Measurements from ENCODE around the gene FADD.
A peak's percentile ranks its signal among the peaks of the same experiment; 100 is the strongest.
"Not testable (repeated sequence)": the region's sequence is repeated elsewhere in the genome, so short reads cannot be mapped to it uniquely, and the experiment has no call there.

The FADD gene

DNA sequence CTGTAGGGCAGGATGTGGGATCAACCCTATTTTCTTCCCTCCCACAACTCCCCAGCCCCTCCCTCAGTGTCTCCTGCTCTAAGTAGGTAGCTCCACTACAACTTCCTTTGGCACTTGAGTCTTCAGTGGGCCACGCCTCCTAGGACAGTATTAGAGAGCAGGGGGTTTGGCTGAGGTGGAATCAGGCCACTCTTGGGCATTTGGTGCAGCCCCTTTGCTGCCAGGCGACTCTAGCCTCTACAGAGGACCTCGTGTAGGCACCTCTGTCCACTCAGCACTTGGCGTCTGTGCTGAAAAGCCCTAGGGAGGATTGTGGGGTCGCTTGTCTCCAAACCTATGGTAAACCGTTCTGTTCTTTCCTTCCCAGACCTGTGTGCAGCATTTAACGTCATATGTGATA, 2.7 kb downstream of the FADD start:
- no peak for DNase-seq

GRCh38 chr11:70206226-70206981, 3.3 kb downstream of the FADD start:
- DNase-seq: no peak

- DNase-seq: no peak
Observed at GRCh38 chr11:70206982-70207376, 3.9 kb downstream of the FADD start.

GRCh38 chr11:70207531-70208131, 4.5 kb downstream of the FADD start:
- DNase-seq: no peak

DNA sequence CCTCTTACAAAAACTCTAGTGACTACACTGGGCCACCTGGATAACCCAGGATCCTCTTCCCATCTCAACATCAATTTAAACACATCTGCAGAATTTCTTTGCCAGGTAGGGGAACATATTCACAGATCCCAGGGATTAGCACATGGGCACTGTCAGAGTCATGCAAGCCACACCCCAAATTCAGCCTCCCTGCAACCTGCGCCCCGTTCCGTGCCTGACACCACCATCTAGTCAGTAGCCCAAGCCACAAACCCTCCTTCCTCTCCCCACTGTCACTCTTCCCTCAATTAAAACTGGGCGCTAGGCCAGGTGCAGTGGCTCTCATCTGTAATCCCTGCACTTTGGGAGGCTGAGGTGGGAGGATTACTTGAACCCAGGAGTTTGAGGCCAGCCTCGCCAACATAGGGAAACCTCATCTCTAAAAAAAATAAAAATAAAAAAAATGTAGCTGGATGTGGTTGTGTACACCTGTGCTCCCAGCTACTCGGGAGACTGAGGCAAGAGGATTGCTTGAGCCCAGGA, 6.4 kb downstream of the FADD start:
- DNase-seq: no peak

DNA sequence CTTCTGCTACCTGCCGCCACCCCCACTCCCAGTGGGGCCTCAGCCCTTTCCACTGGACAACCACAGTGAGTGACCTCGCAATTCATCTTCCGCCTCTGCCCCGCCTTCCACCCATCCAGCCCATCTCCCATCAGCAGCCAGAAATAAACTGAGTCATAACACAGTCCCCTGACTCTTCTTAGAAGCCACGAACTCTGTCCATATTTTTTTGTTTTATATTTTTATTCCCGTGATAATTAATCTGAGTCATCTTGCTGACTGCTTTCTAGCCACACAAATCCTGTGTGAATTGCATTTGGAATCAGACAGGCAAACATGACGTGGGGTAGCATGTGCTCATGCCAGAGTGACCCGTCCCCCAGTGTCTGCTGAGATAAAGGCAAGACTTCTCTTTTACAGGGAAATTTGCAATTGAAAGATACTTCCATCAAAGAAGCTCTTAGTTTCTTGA, 7.0 kb downstream of the FADD start:
- DNase-seq: no peak

- DNase-seq: no peak
Observed at GRCh38 chr11:70210530-70210929, 7.4 kb downstream of the FADD start.

GRCh38 chr11:70212227-70212811, 9.2 kb downstream of the FADD start:
- DNase-seq: no peak

DNA sequence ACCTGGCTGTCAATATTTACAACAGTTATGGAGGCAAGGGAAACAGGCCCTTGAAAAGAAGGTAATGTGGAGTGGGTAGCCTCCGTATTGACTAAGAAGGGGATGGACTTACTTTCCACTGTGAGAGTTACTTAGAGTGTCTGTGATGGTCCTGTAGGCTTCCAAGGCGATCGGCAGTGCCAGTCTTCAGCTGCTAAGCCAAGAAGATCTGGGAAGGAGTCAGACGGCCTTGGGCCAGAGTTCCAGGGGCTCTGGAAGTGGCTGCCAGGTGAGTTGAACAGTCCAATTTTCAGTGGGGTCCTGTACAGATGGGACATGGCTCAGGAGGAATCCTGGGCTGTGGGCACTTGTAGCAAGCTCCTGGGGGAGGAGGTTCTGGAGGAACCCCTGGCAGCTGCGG, 14.3 kb downstream of the FADD start:
- DNase-seq: not testable (repeated sequence)

DNA sequence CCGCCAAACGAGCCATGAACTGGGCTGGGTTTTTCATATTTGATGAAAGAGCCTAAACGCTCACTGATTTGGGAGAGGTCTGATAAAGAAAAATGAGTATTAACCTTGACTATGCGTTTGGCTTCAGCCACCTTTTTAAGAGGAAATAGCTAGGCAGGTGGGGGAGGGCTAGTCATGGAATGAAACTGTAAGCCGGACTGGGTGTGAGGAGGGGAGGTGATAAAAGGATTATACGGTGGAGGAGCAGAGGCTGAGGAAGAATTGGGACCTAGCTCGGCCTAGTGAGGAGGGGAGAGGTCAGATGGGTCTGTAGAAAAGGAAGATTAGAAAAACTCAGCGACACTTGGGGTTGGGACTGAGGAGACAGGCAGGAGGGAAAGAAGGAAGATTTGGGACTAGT, 15.0 kb downstream of the FADD start:
- DNase-seq: not testable (repeated sequence)

DNA sequence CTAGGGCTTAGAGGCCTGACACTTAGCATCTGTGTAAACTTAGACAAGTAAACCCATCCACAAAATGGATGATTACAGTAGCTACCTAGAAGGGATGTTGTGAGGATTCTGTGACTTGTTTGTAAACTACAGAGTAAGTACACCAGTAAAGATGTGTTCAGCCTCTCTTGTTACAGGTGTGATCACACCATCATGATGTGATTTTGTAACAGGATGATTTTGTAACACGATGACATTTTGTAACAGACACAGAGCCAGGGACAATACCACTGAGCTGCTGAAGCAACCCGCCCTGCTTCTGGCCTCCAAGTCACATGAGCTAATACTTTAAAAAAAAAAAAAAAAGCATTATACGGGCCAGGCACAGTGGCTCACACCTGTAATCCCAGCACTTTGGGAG, 17.0 kb downstream of the FADD start:
- no peak for DNase-seq

GRCh38 chr11:70220920-70221319, 17.8 kb downstream of the FADD start:
- DNase-seq: no peak

- DNase-seq: peak in 1 of 2 experiments; percentile 82
Observed at GRCh38 chr11:70225681-70226177, 22.6 kb downstream of the FADD start.

GRCh38 chr11:70226183-70226582, 23.1 kb downstream of the FADD start:
- no peak for DNase-seq

DNA sequence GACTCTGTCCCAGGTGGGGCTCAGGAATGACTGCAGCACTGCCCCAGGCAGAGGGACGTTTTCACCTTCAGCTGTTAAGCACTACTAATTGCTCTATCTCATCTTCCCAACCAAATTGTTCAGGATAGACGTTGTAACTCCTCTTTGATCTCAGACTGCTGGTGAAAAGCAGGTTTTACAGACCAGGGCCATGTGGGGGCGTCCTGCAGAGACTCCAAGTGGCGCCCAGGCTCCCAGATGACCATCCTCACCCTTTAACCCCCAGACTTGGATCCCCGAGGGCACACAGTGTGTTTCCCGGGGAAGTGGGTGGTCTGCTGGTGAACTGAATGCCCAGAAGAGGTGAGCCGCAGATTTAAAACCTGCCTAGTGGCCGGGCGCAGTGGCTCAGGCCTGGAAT, 23.9 kb downstream of the FADD start:
- DNase-seq: no peak

DNA sequence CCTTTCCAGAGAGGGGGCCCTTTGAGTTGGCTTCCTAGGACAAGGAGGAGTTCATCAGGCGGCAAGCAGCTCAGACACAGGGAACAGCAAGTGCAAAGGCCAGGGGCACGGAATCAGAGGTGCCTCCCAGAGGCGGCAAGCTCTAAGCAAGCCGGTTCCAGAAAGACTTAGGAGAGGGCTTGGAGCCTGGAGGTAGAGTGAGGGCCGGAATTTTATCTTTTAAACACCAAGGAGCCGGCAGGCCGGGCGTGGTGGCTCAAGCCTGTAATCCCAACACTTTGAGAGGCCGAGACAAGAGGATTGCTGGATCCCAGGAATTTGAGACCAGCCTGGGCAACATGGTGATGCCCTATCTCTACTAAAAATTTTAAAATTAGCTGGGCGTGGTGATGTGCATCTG, 26.6 kb downstream of the FADD start:
- DNase-seq: no peak

GRCh38 chr11:70230151-70230839, 27.2 kb downstream of the FADD start:
- DNase-seq: no peak

- no peak for DNase-seq
Observed at GRCh38 chr11:70230840-70231710, 28.0 kb downstream of the FADD start.

GRCh38 chr11:70233034-70233433, 29.9 kb downstream of the FADD start:
- no peak for DNase-seq

DNA sequence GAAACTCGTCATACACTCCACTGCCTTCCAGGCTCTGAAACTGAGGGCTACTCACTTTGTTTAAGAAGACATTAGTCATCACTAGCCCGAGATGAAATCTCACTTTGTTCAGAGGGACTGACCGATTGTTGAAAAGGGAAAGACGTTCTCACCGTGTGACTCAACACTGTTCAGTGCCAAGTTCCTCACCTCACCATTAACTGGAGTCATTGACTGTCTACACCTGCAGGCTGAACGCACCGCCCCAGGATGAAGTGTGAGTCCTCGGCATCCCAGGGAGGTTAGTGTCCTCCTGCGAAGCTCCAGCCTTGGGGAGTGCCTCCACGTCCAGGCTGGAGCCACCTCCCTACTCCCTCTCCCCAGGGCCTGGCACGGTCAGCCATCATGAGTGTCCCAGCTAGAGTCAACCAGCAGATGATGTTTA, 30.4 kb downstream of the FADD start:
- no peak for DNase-seq

- no peak for DNase-seq
Observed at GRCh38 chr11:70233962-70234361, 30.9 kb downstream of the FADD start.

DNA sequence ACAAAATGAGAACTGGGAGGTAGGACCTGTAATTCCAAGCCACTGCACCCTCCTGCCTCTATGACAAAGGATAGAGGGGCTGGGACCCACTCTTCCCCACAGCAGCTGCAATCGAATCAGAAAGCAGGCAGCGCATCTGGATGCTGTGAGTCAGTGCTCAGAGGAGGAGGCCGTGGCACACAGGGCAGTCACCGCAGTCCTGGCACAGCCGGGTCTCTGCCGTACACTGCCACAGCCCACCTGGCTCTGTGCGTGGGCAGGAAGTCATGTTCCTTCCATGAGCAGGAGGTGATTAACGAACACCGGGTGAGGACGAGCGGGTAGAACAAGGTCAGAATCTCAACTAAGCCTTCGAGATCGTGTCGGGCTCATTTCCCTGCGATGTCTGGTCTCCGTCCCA, 37.2 kb downstream of the FADD start:
- DNase-seq: no peak
